Measurements from ENCODE around the gene NSL1. TPM values are rescaled to one million over a fixed set of nuclear protein-coding genes. Genes with fewer than 3 reads are reported as not detected.
"Not testable (repeated sequence)": the region's sequence is repeated elsewhere in the genome, so short reads cannot be mapped to it uniquely, and the experiment has no call there.

The NSL1 gene
- total RNA-seq, 1 donor from 2014 or later, result 40.0 TPM

GRCh38 chr1:212814537-212815334 lies 23.2 kb upstream of the NSL1 start:
- intact Hi-C loops (cut with micrococcal nuclease), result loop anchor here (1.0 kb wide), 1 partner anchor 181 kb away; no protein-coding TSS in a partner anchor
- H3K36me3 Mint-ChIP-seq (ENCODE audit: low read depth), result no peaks in the 10 kb centered on the region
- H3K27me3 Mint-ChIP-seq, result no peaks in the 10 kb centered on the region
- H3K9me3 Mint-ChIP-seq, result no peaks in the 10 kb centered on the region
- DNase-seq, result peak; percentile 65
- H3K4me1 Mint-ChIP-seq, result peaks cover 2% of the 10 kb centered on the region
- no peak overlapping the region for H3K4me3 Mint-ChIP-seq
- H3K27ac Mint-ChIP-seq, result no peak overlapping the region

- no peaks in the 10 kb centered on the region for H3K4me1 Mint-ChIP-seq
- no peak for DNase-seq
- peaks cover 24% of the 10 kb centered on the region for H3K36me3 Mint-ChIP-seq (ENCODE audit: low read depth)
- H3K27me3 Mint-ChIP-seq, result no peaks in the 10 kb centered on the region
- H3K4me3 Mint-ChIP-seq, result no peak overlapping the region
- intact Hi-C loops (cut with micrococcal nuclease), result no loop called here
- H3K9me3 Mint-ChIP-seq, result no peaks in the 10 kb centered on the region
- H3K27ac Mint-ChIP-seq, result no peak overlapping the region
Observed at GRCh38 chr1:212805767-212806166, 14.2 kb upstream of the NSL1 start.

GRCh38 chr1:212797681-212798080 lies 6.1 kb upstream of the NSL1 start:
- Mint-ChIP-seq H3K4me3 (no peak overlapping the region), H3K36me3 (ENCODE audit: low read depth) (peaks cover 39% of the 10 kb centered on the region), H3K9me3 (peaks cover 5% of the 10 kb centered on the region), H3K27ac (no peak overlapping the region), H3K4me1 (peaks cover 17% of the 10 kb centered on the region), H3K27me3 (no peaks in the 10 kb centered on the region)
- no peak for DNase-seq
- intact Hi-C loops (cut with micrococcal nuclease), result no loop called here

GRCh38 chr1:212794561-212795014 lies 3.0 kb upstream of the NSL1 start:
- Mint-ChIP-seq H3K27ac (peak overlapping the region; percentile 89), H3K4me1 (peaks cover 27% of the 10 kb centered on the region)

GRCh38 chr1:212792396-212792908 lies 875 bp upstream of the NSL1 start:
- peaks cover 5% of the 10 kb centered on the region for H3K9me3 Mint-ChIP-seq
- H3K36me3 Mint-ChIP-seq (ENCODE audit: low read depth), result peaks cover 21% of the 10 kb centered on the region
- H3K27me3 Mint-ChIP-seq, result no peaks in the 10 kb centered on the region
- intact Hi-C loops (cut with micrococcal nuclease), result no loop called here
- H3K4me1 Mint-ChIP-seq, result peaks cover 26% of the 10 kb centered on the region
- peak overlapping the region; percentile 96 for H3K27ac Mint-ChIP-seq
- H3K4me3 Mint-ChIP-seq, result peak overlapping the region; percentile 93
- DNase-seq, result no peak

More at GRCh38 chr1:212794561-212795014, 3.0 kb upstream of the NSL1 start:
- Mint-ChIP-seq H3K36me3 (ENCODE audit: low read depth) (peaks cover 27% of the 10 kb centered on the region), H3K27me3 (no peaks in the 10 kb centered on the region), H3K4me3 (peak overlapping the region; percentile 54), H3K9me3 (peaks cover 5% of the 10 kb centered on the region)
- DNase-seq, result peak; percentile 69
- intact Hi-C loops (cut with micrococcal nuclease), result no loop called here

GRCh38 chr1:212791261-212791675 lies 309 bp downstream of the NSL1 start:
- DNase-seq, result no peak
- Mint-ChIP-seq H3K27ac (peak overlapping the region; percentile 96), H3K4me1 (peaks cover 26% of the 10 kb centered on the region), H3K9me3 (peaks cover 5% of the 10 kb centered on the region), H3K36me3 (ENCODE audit: low read depth) (peaks cover 19% of the 10 kb centered on the region), H3K4me3 (peak overlapping the region; percentile 93), H3K27me3 (no peaks in the 10 kb centered on the region)
- intact Hi-C loops (cut with micrococcal nuclease), result loop anchor here (1.0 kb wide), 4 partner anchors 67 to 260 kb away; partner anchors contain the start of genes ANGEL2, FLVCR1 and RPS6KC1

- peak overlapping the region; percentile 28 for H3K27ac Mint-ChIP-seq
- intact Hi-C loops (cut with micrococcal nuclease), result loop anchor here (2.0 kb wide), 1 partner anchor 177 kb away; the partner anchor contains the start of gene ATF3
- no peak for DNase-seq
- no peak overlapping the region for H3K4me3 Mint-ChIP-seq
- H3K4me1 Mint-ChIP-seq, result peaks cover 14% of the 10 kb centered on the region
- no peaks in the 10 kb centered on the region for H3K27me3 Mint-ChIP-seq
- H3K9me3 Mint-ChIP-seq, result no peaks in the 10 kb centered on the region
- H3K36me3 Mint-ChIP-seq (ENCODE audit: low read depth), result peaks cover 37% of the 10 kb centered on the region
Observed at GRCh38 chr1:212785871-212786270, 5.7 kb downstream of the NSL1 start.

GRCh38 chr1:212783976-212784375 lies 7.6 kb downstream of the NSL1 start:
- H3K9me3 Mint-ChIP-seq, result no peaks in the 10 kb centered on the region
- H3K36me3 Mint-ChIP-seq (ENCODE audit: low read depth), result peaks cover 39% of the 10 kb centered on the region
- H3K27me3 Mint-ChIP-seq, result no peaks in the 10 kb centered on the region
- intact Hi-C loops (cut with micrococcal nuclease), result loop anchor here (2.0 kb wide), 1 partner anchor 175 kb away; the partner anchor contains the start of gene ATF3
- DNase-seq, result no peak
- H3K27ac Mint-ChIP-seq, result no peak overlapping the region
- no peak overlapping the region for H3K4me3 Mint-ChIP-seq
- peaks cover 10% of the 10 kb centered on the region for H3K4me1 Mint-ChIP-seq

GRCh38 chr1:212782422-212783154 lies 9.0 kb downstream of the NSL1 start:
- Mint-ChIP-seq H3K4me3 (no peak overlapping the region), H3K36me3 (ENCODE audit: low read depth) (peaks cover 45% of the 10 kb centered on the region), H3K27me3 (no peaks in the 10 kb centered on the region), H3K9me3 (no peaks in the 10 kb centered on the region), H3K4me1 (peaks cover 8% of the 10 kb centered on the region), H3K27ac (no peak overlapping the region)
- intact Hi-C loops (cut with micrococcal nuclease), result loop anchor here (1.0 kb wide), 3 partner anchors 83 to 305 kb away; partner anchors contain the start of gene BATF3
- DNase-seq, result no peak

GRCh38 chr1:212781225-212781624 lies 10.4 kb downstream of the NSL1 start:
- DNase-seq, result no peak
- H3K4me3 Mint-ChIP-seq, result no peak overlapping the region
- H3K27me3 Mint-ChIP-seq, result no peaks in the 10 kb centered on the region
- peaks cover 47% of the 10 kb centered on the region for H3K36me3 Mint-ChIP-seq (ENCODE audit: low read depth)
- no peak overlapping the region for H3K27ac Mint-ChIP-seq
- no peaks in the 10 kb centered on the region for H3K9me3 Mint-ChIP-seq
- intact Hi-C loops (cut with micrococcal nuclease), result no loop called here
- H3K4me1 Mint-ChIP-seq, result peaks cover 8% of the 10 kb centered on the region

- no peak overlapping the region for H3K4me3 Mint-ChIP-seq
- DNase-seq, result no peak
- intact Hi-C loops (cut with micrococcal nuclease), result no loop called here
- H3K4me1 Mint-ChIP-seq, result peaks cover 6% of the 10 kb centered on the region
- H3K27me3 Mint-ChIP-seq, result no peaks in the 10 kb centered on the region
- H3K36me3 Mint-ChIP-seq (ENCODE audit: low read depth), result peaks cover 44% of the 10 kb centered on the region
- H3K27ac Mint-ChIP-seq, result no peak overlapping the region
- no peaks in the 10 kb centered on the region for H3K9me3 Mint-ChIP-seq
Observed at GRCh38 chr1:212780759-212781158, 10.8 kb downstream of the NSL1 start.

GRCh38 chr1:212779086-212779485 lies 12.5 kb downstream of the NSL1 start:
- intact Hi-C loops (cut with micrococcal nuclease); H3K27ac Mint-ChIP-seq; DNase-seq; H3K27me3 Mint-ChIP-seq; H3K4me1 Mint-ChIP-seq; H3K4me3 Mint-ChIP-seq; H3K9me3 Mint-ChIP-seq: not testable (repeated sequence)
- peaks cover 39% of the 10 kb centered on the region for H3K36me3 Mint-ChIP-seq (ENCODE audit: low read depth)

GRCh38 chr1:212777151-212777550 lies 14.4 kb downstream of the NSL1 start:
- Mint-ChIP-seq H3K27me3 (no peaks in the 10 kb centered on the region), H3K4me3 (no peak overlapping the region), H3K9me3 (no peaks in the 10 kb centered on the region), H3K4me1 (peaks cover 13% of the 10 kb centered on the region), H3K27ac (no peak overlapping the region), H3K36me3 (ENCODE audit: low read depth) (peaks cover 39% of the 10 kb centered on the region)
- intact Hi-C loops (cut with micrococcal nuclease), result no loop called here
- DNase-seq, result no peak

GRCh38 chr1:212775241-212775640 lies 16.3 kb downstream of the NSL1 start:
- no peak for DNase-seq
- intact Hi-C loops (cut with micrococcal nuclease), result no loop called here
- Mint-ChIP-seq H3K36me3 (ENCODE audit: low read depth) (peaks cover 46% of the 10 kb centered on the region), H3K4me3 (no peak overlapping the region), H3K9me3 (peaks cover 4% of the 10 kb centered on the region), H3K27me3 (no peaks in the 10 kb centered on the region), H3K4me1 (peaks cover 18% of the 10 kb centered on the region), H3K27ac (no peak overlapping the region)
